Stimulated activated CD8-positive, alpha-beta memory T cell treated with anti-CD3 and anti-CD28 coated beads, Interleukin-4, amount 100 ng/mL, for 24 hours (primary cell): ENCODE data around the gene JMJD6.
"Not testable (repeated sequence)": the region's sequence is repeated elsewhere in the genome, so short reads cannot be mapped to it uniquely, and the experiment has no call there.

Experiments used
- DNase-seq: peaks from one replicate; pipeline ENCODE4 v3.0.0-alpha.2; 2020; ENCODE audit warnings: low read depth

Gene JMJD6

GRCh38 chr17:76736349-76737081 lies 10.1 kb upstream of the JMJD6 start:
- DNase-seq = peak; percentile 51

- no peak for DNase-seq
These were observed 9.4 kb upstream of the JMJD6 start for GRCh38 chr17:76735586-76736348.

GRCh38 chr17:76735006-76735405 lies 8.6 kb upstream of the JMJD6 start:
- no peak for DNase-seq

GRCh38 chr17:76734080-76734840 lies 7.9 kb upstream of the JMJD6 start:
- DNase-seq = no peak

- DNase-seq = no peak
These were observed 7.2 kb upstream of the JMJD6 start for GRCh38 chr17:76733618-76733957.

GRCh38 chr17:76732734-76733617 lies 6.6 kb upstream of the JMJD6 start:
- DNase-seq = no peak

GRCh38 chr17:76731800-76732733 lies 5.7 kb upstream of the JMJD6 start:
- not testable (repeated sequence) for DNase-seq

- no peak for DNase-seq
These were observed 1.5 kb upstream of the JMJD6 start for GRCh38 chr17:76727745-76728456.

GRCh38 chr17:76726776-76727718 lies 641 bp upstream of the JMJD6 start, which contains the start of gene METTL23:
Gene METTL23 (plus strand): TSS chr17:76726839. CDS start chr17:76729711, 2,872 bp downstream.
- peak; percentile 69 for DNase-seq

GRCh38 chr17:76725580-76726230 lies 701 bp downstream of the JMJD6 start:
- peak; percentile 61 for DNase-seq

GRCh38 chr17:76723812-76724211 lies 2.6 kb downstream of the JMJD6 start:
- DNase-seq = no peak

- DNase-seq = not testable (repeated sequence)
These were observed 3.4 kb downstream of the JMJD6 start for GRCh38 chr17:76722977-76723376.

- DNase-seq = no peak
These were observed 4.1 kb downstream of the JMJD6 start for GRCh38 chr17:76722279-76722678.

- DNase-seq = no peak
These were observed 4.9 kb downstream of the JMJD6 start for GRCh38 chr17:76721463-76721862.

GRCh38 chr17:76720941-76721340 lies 5.5 kb downstream of the JMJD6 start:
- DNase-seq = no peak

- DNase-seq = no peak
These were observed 6.2 kb downstream of the JMJD6 start for GRCh38 chr17:76720211-76720610.

- no peak for DNase-seq
These were observed 7.9 kb downstream of the JMJD6 start for GRCh38 chr17:76718516-76718915.

GRCh38 chr17:76716839-76717215 lies 9.6 kb downstream of the JMJD6 start:
- no peak for DNase-seq
